ENCODE measurements around the gene FHOD3.

The FHOD3 gene

GRCh38 chr18:36322734-36323133 lies 25.2 kb downstream of the FHOD3 start:
- H3K9me3 ChIP-seq (replicated peaks; ENCODE audit: insufficient read depth, low read length): no peaks in the 10 kb centered on the region
- TF ChIP-seq CTCF (IDR thresholded peaks at IDR 0.05; ENCODE audit: low read length) (no peak), EZH2 (optimal IDR thresholded peaks at IDR 0.05; ENCODE audit: low read depth, low read length) (no peak), EZH2phosphoT487 (IDR thresholded peaks at IDR 0.05; ENCODE audit: low read length) (no peak)

GRCh38 chr18:36323421-36323820 lies 25.9 kb downstream of the FHOD3 start:
- no peaks in the 10 kb centered on the region for H3K4me1 ChIP-seq (ENCODE audit: low read length)
- no peaks in the 10 kb centered on the region for H3K36me3 ChIP-seq (replicated peaks; ENCODE audit: insufficient read depth, low read length)
- H3K4me3 ChIP-seq (ENCODE audit: low read length): no peak overlapping the region
- no peak for DNase-seq
- H2AFZ ChIP-seq (ENCODE audit: low read length): no peak overlapping the region
- H3K27ac ChIP-seq (ENCODE audit: low read length): no peak overlapping the region
- H3K9ac ChIP-seq (ENCODE audit: low read length): no peak overlapping the region
- TF ChIP-seq EZH2 (optimal IDR thresholded peaks at IDR 0.05; ENCODE audit: low read depth, low read length): no peak
- no peak for TF ChIP-seq EZH2phosphoT487 (IDR thresholded peaks at IDR 0.05; ENCODE audit: low read length)
- TF ChIP-seq CTCF (IDR thresholded peaks at IDR 0.05; ENCODE audit: low read length): no peak
- no peaks in the 10 kb centered on the region for H3K9me2 ChIP-seq (replicated peaks; ENCODE audit: insufficient read depth, low read length)
- no peaks in the 10 kb centered on the region for H4K20me1 ChIP-seq (ENCODE audit: insufficient read depth, low read length)
- H3K4me2 ChIP-seq (ENCODE audit: low read depth, low read length): no peak overlapping the region
- H3K27me3 ChIP-seq (replicated peaks; ENCODE audit: insufficient read depth, low read length): no peaks in the 10 kb centered on the region
- H3K79me2 ChIP-seq (ENCODE audit: low read length): no peaks in the 10 kb centered on the region
- no peaks in the 10 kb centered on the region for H3K9me3 ChIP-seq (replicated peaks; ENCODE audit: insufficient read depth, low read length)
- no peaks in the 10 kb centered on the region for H3F3A ChIP-seq (ENCODE audit: insufficient read depth, low read length)

More at GRCh38 chr18:36322734-36323133, 25.2 kb downstream of the FHOD3 start:
- Histone ChIP-seq H3K4me1 (ENCODE audit: low read length) (no peaks in the 10 kb centered on the region), H3K27me3 (replicated peaks; ENCODE audit: insufficient read depth, low read length) (no peaks in the 10 kb centered on the region), H3K4me3 (ENCODE audit: low read length) (no peak overlapping the region), H3K9ac (ENCODE audit: low read length) (no peak overlapping the region), H3K27ac (ENCODE audit: low read length) (no peak overlapping the region), H4K20me1 (ENCODE audit: insufficient read depth, low read length) (no peaks in the 10 kb centered on the region), H3K4me2 (ENCODE audit: low read depth, low read length) (no peak overlapping the region), H3K9me2 (replicated peaks; ENCODE audit: insufficient read depth, low read length) (no peaks in the 10 kb centered on the region), H3K36me3 (replicated peaks; ENCODE audit: insufficient read depth, low read length) (no peaks in the 10 kb centered on the region), H3K79me2 (ENCODE audit: low read length) (no peaks in the 10 kb centered on the region), H3F3A (ENCODE audit: insufficient read depth, low read length) (no peaks in the 10 kb centered on the region), H2AFZ (ENCODE audit: low read length) (no peak overlapping the region)
- DNase-seq: no peak

GRCh38 chr18:36325846-36326245 lies 28.3 kb downstream of the FHOD3 start:
- no peak for DNase-seq
- Histone ChIP-seq H3K4me2 (ENCODE audit: low read depth, low read length) (no peak overlapping the region), H3K27ac (ENCODE audit: low read length) (no peak overlapping the region), H3K4me1 (ENCODE audit: low read length) (no peaks in the 10 kb centered on the region), H3K9me3 (replicated peaks; ENCODE audit: insufficient read depth, low read length) (no peaks in the 10 kb centered on the region), H3K9me2 (replicated peaks; ENCODE audit: insufficient read depth, low read length) (no peaks in the 10 kb centered on the region), H4K20me1 (ENCODE audit: insufficient read depth, low read length) (no peaks in the 10 kb centered on the region), H3K27me3 (replicated peaks; ENCODE audit: insufficient read depth, low read length) (no peaks in the 10 kb centered on the region), H3K4me3 (ENCODE audit: low read length) (no peak overlapping the region), H2AFZ (ENCODE audit: low read length) (no peak overlapping the region), H3F3A (ENCODE audit: insufficient read depth, low read length) (no peaks in the 10 kb centered on the region), H3K79me2 (ENCODE audit: low read length) (no peaks in the 10 kb centered on the region), H3K36me3 (replicated peaks; ENCODE audit: insufficient read depth, low read length) (no peaks in the 10 kb centered on the region), H3K9ac (ENCODE audit: low read length) (no peak overlapping the region)
- TF ChIP-seq EZH2phosphoT487 (IDR thresholded peaks at IDR 0.05; ENCODE audit: low read length): no peak
- no peak for TF ChIP-seq CTCF (IDR thresholded peaks at IDR 0.05; ENCODE audit: low read length)
- TF ChIP-seq EZH2 (optimal IDR thresholded peaks at IDR 0.05; ENCODE audit: low read depth, low read length): no peak

All from MM.1S (cell line).